PC-3 (cell line): ENCODE data around the gene ADD1. TPM values are rescaled to one million over a fixed set of nuclear protein-coding genes. Genes with fewer than 3 reads are reported as not detected.

Source experiments
- ATAC-seq: fragments of 200-7000 bp; cut with Tn5 transposase; 2 replicates; pipeline ENCODE4 v1.9.1; 2020; ENCODE audit warnings: mild to moderate bottlenecking, moderate library complexity
- BruUV-seq: library from RNA; stranded (reverse); fragments of 400-500 nt; replicated peaks from 2 replicates; lab custom pipeline; 2021; lab: Mats Ljungman, UMichigan
- CTCF ChIA-PET: fragments of 300-600 bp; sonication (Branson Sonifier 250); formaldehyde crosslinking; loops from one replicate; lab custom pipeline; 2022; ENCODE audit warnings: antibody characterized with exemption; lab: Charles Lee
- POLR2A ChIA-PET: fragments of 300-600 bp; sonication (Branson Sonifier 250); formaldehyde crosslinking; loops from one replicate; lab custom pipeline; 2022; ENCODE audit warnings: antibody characterized with exemption; ENCODE audit not compliant: unreplicated experiment; lab: Charles Lee
- DNase-seq: peaks from one replicate; pipeline ENCODE4 v3.0.0-alpha.2; 2015
- H2AFZ ChIP-seq: fragments of 300-600 bp; sonication (generic); 2 replicates; pipeline ENCODE4 v1.6.0; 2016; ENCODE audit warnings: antibody characterized with exemption, low read length
- H3F3A ChIP-seq: fragments of 300-600 bp; sonication (generic); one replicate; pipeline ENCODE4 v1.6.0; 2017; ENCODE audit warnings: antibody characterized with exemption, low read length, control low read depth, mild to moderate bottlenecking; ENCODE audit not compliant: unreplicated experiment
- H3K27ac ChIP-seq: fragments of 300-600 bp; sonication (generic); 2 replicates; pipeline ENCODE4 v1.5.1; 2016; ENCODE audit warnings: mild to moderate bottlenecking, low read length
- H3K27me3 ChIP-seq: fragments of 300-600 bp; sonication (generic); 2 replicates; pipeline ENCODE4 v1.6.1; 2016; ENCODE audit warnings: low read length, mixed read lengths
- H3K36me3 ChIP-seq: fragments of 300-600 bp; sonication (generic); 2 replicates; pipeline ENCODE4 v1.6.1; 2016; ENCODE audit warnings: low read depth, mixed run types, low read length, mixed read lengths
- H3K4me1 ChIP-seq: fragments of 300-600 bp; sonication (generic); 2 replicates; pipeline ENCODE4 v1.5.1; 2016; ENCODE audit warnings: low read length; ENCODE audit not compliant: insufficient read depth
- H3K4me2 ChIP-seq: fragments of 300-600 bp; sonication (generic); 2 replicates; pipeline ENCODE4 v1.6.0; 2016; ENCODE audit warnings: low read length
- H3K4me3 ChIP-seq: fragments of 300-600 bp; sonication (generic); 2 replicates; pipeline ENCODE4 v1.5.1; 2016; ENCODE audit warnings: mild to moderate bottlenecking, low read length, mixed read lengths
- H3K79me2 ChIP-seq: fragments of 300-600 bp; sonication (generic); 2 replicates; pipeline ENCODE4 v1.6.1; 2017; ENCODE audit warnings: low read length, mixed read lengths
- H3K9ac ChIP-seq: fragments of 300-600 bp; sonication (generic); 2 replicates; pipeline ENCODE4 v1.6.0; 2016; ENCODE audit warnings: mild to moderate bottlenecking, low read length
- H3K9me2 ChIP-seq: fragments of 300-600 bp; sonication (generic); replicated peaks from 2 replicates; pipeline ENCODE4 v1.6.1; 2016; ENCODE audit warnings: mixed run types, low read length, mixed read lengths
- H3K9me3 ChIP-seq: fragments of 300-600 bp; sonication (generic); 2 replicates; pipeline ENCODE4 v1.6.1; 2016; ENCODE audit warnings: low read length, mixed read lengths
- H4K20me1 ChIP-seq: fragments of 300-600 bp; sonication (generic); 2 replicates; pipeline ENCODE4 v1.6.1; 2016; ENCODE audit warnings: low read length, mixed read lengths
- CTCF ChIP-seq: fragments of 300-600 bp; sonication (generic); conservative IDR thresholded peaks from 2 replicates; pipeline ENCODE4 v1.5.1; 2017; ENCODE audit warnings: antibody characterized with exemption, low read depth, mild to moderate bottlenecking, low read length
- EZH2 ChIP-seq: fragments of 300-600 bp; sonication (generic); IDR thresholded peaks from one replicate; pipeline ENCODE4 v1.6.1; 2017; ENCODE audit warnings: antibody characterized with exemption, mild to moderate bottlenecking, low read length; ENCODE audit not compliant: unreplicated experiment
- EZH2phosphoT487 ChIP-seq: fragments of 300-600 bp; sonication (generic); IDR thresholded peaks from 2 replicates; pipeline ENCODE4 v1.6.1; 2018; ENCODE audit warnings: mild to moderate bottlenecking, antibody characterized with exemption, low read length, borderline replicate concordance
- intact Hi-C: fragments of 100-400 bp; cut with micrococcal nuclease; formaldehyde crosslinking; loops from 2 replicates; pipeline ENCODE4 v1.9.0; 2023
- total RNA-seq: library from RNA; depleted of rRNA; stranded (reverse); fragments of >200 nt; gene quantifications from 2 replicates; pipeline ENCODE4 v1.2.3, GENCODE V29; 2014

The ADD1 gene
- total RNA-seq, 1 experiment from 2014 or later: 118 TPM

GRCh38 chr4:2946812-2947600 is 103.4 kb downstream of the ADD1 start:
- Histone ChIP-seq H3K4me2 (no peak overlapping the region), H3K4me1 (no peaks in the 10 kb centered on the region), H3K36me3 (peaks cover 39% of the 10 kb centered on the region), H3K9ac (no peak overlapping the region), H3F3A (no peaks in the 10 kb centered on the region), H3K9me3 (no peaks in the 10 kb centered on the region), H2AFZ (no peak overlapping the region), H4K20me1 (no peaks in the 10 kb centered on the region), H3K79me2 (no peaks in the 10 kb centered on the region), H3K4me3 (no peak overlapping the region), H3K27ac (no peak overlapping the region), H3K9me2 (no peaks in the 10 kb centered on the region), H3K27me3 (no peaks in the 10 kb centered on the region)
- TF ChIP-seq EZH2: no peak
- no peak for TF ChIP-seq EZH2phosphoT487
- TF ChIP-seq CTCF: no peak
- ChIA-PET CTCF (no interaction called here), POLR2A (no interaction called here)
- ATAC-seq (no peak), DNase-seq (no peak)
- BruUV-seq: no TSS peak
- intact Hi-C loops: no loop called here

- no peak overlapping the region for H3K4me3 ChIP-seq
- H3K9me2 ChIP-seq: no peaks in the 10 kb centered on the region
- H3K27me3 ChIP-seq: no peaks in the 10 kb centered on the region
- TF ChIP-seq EZH2phosphoT487 (no peak), EZH2 (no peak), CTCF (no peak)
- H3K79me2 ChIP-seq: no peaks in the 10 kb centered on the region
- H3F3A ChIP-seq: no peaks in the 10 kb centered on the region
- no peak overlapping the region for H3K4me2 ChIP-seq
- peaks cover 39% of the 10 kb centered on the region for H3K36me3 ChIP-seq
- no peaks in the 10 kb centered on the region for H3K4me1 ChIP-seq
- no peak overlapping the region for H3K9ac ChIP-seq
- ATAC-seq (no peak), DNase-seq (no peak)
- intact Hi-C loops: no loop called here
- H4K20me1 ChIP-seq: no peaks in the 10 kb centered on the region
- BruUV-seq: no TSS peak
- no peak overlapping the region for H3K27ac ChIP-seq
- H3K9me3 ChIP-seq: no peaks in the 10 kb centered on the region
- CTCF ChIA-PET: no interaction called here
- H2AFZ ChIP-seq: no peak overlapping the region
- POLR2A ChIA-PET: no interaction called here
Observed at GRCh38 chr4:2947926-2948325, 104.3 kb downstream of the ADD1 start.
